GM21360 (cell line): ENCODE data around the gene INPP1.
A peak's percentile ranks its signal among the peaks of the same experiment; 100 is the strongest.

Experiments
- ATAC-seq: cut with Tn5 transposase; IDR thresholded peaks from one replicate; pipeline ENCODE4 v1.9.1; 2021; ENCODE audit warnings: mild to moderate bottlenecking, moderate library complexity; ENCODE audit not compliant: unreplicated experiment

INPP1 gene

DNA sequence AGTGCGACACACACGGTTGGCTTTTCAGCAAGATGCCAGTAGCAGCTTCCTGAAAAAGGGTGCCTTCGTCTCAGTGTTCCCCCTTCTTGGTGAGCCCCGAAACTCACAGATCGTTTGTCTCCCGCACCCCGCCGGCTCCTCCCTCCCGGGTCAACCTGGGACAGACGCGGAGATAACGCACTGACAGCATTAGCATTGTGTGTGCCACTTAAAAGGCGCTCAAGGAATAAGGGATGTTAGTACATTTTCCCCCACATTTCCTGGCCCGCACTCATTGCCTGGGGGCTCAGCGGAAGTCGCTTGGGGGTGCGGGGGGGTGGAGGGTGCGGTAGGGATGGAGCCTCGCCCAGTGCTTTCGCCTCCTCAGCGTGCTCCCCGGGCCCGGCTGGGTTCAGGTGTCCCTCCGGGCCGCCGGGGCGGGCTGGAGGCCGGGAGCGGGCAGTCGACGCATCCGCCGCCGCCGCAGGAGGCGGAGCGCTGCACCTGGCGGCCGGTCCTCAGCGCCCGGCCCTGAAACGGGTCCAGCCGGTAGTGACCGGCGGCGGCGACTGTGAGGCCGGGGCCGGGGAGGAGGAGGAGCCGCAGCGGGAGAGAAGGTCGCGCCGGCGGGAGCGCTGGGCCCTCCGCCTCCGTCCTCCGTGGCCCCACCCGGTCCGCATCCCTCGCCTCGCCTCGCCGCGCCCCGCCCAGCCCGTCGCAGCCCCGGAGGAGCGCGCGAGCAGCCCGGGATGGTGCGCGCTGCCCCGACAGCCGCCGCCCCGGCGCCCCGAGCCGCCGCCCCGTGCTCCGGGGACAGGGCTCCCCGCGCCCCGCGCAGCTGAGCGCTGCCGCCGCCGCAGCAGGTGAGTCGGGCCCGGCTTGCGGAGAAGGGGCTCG is 64.5 kb downstream of the INPP1 start, which contains the start of gene MFSD6:
MFSD6 (plus strand) TSS at position 694 of the 876 bp plus-strand sequence. CDS start 27,675 bp downstream, outside the sequence.
- ATAC-seq = peak; percentile 55

DNA sequence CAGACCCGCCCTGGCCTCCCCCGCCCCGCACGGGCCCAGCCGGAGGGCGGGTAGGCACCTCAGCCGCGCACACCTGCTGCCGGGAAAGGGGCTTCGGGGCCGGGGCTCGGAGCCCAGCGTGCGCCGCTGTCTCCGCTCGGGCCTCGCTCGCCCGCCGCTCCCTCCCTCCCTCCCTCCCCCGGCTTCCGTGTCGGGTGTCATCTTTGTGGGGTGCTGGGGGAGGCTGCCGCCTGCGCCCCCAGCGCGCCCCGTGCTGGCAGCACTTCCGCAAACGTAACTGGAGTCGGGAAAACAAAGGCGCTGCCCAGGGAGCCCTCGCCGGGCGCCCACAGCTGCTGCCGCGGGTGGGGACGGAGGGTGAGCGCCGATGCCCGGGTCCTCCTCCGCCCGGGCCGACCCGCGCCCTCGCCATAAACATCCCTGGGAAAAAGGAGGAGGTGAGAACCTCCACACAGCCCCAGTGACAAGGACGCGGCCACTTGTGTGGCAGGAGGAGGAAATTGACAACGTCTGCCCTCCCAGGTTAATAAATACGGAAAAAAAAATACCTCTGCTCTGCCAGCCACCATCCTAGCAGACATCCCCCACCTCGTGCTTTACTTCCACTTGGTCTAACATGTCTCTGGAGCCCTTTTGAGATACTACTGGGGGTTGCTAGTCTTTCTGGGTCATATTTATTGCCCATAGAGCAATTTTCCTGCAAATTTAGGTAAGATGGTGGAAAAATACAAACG is 65.3 kb downstream of the INPP1 start:
- ATAC-seq = peak; percentile 57

DNA sequence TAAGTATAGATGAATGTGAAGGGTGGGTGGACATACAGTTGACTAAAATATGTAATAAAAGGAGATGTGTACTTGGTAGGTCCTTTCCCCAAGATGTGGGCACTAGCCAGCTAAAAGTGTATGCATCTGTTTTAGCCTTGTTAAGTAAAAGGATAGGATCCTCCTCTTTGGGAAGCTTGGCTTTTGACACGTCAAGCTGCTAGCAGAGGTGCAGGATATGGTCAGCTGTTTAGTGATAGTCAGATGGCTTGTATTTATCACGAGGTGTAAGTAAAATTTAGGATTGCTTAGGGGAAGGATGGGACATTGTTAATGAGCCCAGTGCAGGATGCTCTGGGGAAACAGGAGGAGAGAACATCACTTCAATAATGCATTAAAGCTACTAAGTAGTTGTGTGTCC is 66.2 kb downstream of the INPP1 start:
- no peak for ATAC-seq

GRCh38 chr2:190410166-190410565 is 66.8 kb downstream of the INPP1 start:
- ATAC-seq = no peak

- ATAC-seq = no peak
Measured at GRCh38 chr2:190412966-190413365, 69.6 kb downstream of the INPP1 start.

- no peak for ATAC-seq
Measured at GRCh38 chr2:190413421-190413820, 70.0 kb downstream of the INPP1 start.

DNA sequence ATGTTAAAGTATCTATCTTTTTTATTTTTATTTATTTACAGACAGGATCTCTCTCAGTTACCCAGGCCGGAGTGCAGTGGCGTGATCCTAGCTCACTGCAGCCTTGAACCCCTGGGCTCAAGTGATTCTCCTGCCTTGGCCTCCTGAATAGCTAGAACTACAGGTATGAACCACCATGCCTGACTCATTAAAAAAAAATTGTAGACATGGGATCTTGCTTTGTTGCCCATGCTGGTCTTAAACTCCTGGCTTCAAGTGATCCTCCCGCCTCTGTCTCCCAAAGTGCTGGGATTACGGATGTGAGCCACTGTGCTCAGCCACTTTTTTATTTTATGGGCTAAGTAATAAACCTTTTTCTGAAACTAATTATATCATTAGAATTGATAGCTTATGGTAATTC is 71.9 kb downstream of the INPP1 start:
- ATAC-seq = no peak

DNA sequence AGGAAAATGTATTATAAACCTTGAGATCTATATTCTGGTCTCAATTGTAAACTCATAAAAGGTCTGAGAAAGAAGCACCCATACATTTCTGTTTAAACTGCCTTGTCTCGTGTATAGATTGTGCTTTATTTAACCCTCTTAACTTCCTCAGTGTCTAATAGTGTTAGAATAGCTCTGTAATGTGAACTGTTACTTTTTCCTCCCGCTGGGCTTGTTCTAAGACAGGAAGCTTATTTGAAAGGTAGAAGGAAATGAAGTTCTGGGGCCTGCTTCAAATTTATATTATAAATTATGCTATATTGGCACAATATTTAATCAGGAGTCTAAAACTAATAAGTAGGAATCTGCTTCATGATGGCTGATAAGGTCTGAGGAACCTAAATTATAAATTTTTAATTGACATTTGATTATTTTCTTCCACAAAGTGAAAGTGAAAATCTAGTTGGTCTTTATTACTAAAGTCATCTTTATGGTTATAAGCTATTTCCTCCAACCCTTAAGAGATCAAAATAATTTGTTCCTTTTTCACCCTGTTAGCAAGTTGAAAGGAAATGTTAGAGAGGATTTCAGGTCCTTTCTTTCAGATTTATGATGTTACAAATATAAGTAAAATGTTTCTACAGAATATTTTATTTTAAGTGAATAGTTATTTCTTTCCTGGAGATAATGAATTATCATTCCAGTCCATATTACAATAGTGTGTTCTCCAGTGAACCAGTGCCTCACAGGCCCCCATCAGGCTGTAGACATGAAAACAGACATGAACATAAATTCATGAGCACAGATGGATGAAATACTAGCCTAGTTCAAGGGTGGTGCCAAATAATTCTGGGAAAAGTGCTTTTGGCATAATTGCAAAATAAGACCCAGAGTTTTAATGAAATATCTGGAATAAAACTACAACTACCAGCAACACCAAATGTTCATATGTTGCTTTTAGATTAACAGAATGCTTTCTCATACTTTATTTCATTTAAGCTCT is 72.7 kb downstream of the INPP1 start:
- peak; percentile 47 for ATAC-seq

DNA sequence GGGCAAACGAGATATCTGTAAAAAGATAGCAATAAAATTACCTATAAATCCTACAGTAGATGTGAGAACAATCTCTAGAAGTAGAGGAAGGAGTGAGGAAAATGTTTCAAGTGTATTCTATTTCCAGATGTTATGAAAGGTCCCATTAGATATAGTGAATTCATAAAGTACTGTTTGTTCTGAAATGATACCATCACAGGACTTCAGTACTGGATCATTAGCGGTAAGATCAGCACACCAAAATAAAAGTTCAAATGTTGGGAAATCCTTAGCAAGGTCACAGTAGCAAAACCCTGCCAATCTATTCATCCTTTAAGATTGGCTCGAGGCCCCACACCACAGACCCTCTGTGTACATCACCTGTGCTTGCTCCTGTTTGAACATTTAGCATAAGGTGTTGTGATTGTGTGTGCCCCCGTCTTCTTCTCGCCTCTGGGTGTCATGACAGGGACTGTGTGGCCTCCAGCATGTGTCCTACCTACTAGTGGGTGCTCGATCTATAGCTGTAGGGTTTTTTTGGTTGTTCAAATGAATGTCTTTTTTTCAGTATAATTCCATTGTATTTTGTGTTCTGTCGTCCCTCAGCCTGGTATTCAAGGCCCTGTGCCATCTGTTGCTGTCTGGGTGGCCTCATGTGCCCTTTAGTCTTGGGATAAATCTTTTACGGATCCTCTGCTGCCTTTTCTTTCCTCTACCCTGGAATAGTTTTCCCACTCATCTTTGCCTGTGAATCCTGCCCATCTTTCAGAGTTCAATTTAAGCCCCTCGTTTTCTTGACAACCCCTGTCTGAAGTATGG is 73.9 kb downstream of the INPP1 start:
- ATAC-seq = no peak

- ATAC-seq = no peak
Measured at GRCh38 chr2:190418727-190419126, 75.3 kb downstream of the INPP1 start.

DNA sequence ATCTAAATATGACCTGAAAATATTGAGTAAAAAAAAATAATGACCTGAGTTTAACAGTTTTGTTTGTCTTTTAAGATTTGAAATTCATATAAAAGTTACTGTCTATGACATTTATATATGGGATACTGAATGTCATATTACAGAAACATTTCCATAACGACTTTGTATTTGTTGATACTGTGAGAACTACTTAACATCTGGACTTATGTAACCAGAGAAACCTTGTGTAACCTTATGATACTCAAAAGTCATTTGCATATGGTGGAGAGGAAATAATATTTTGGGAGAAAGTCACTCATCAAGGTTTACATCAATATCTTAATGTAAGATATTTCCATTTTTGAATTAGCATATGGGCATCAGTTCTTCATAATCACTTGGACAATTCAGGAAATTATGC is 77.4 kb downstream of the INPP1 start:
- ATAC-seq = no peak
